ENCODE data around the gene APBB1IP. TPM values are rescaled to one million over a fixed set of nuclear protein-coding genes. Genes with fewer than 3 reads are reported as not detected.

Gene APBB1IP
- total RNA-seq, 4 donors from 2014 or later, result 0.34 to 3.0 (median 2.3) TPM

- 37 to 55% methylated on average over 3 of the region's 3 CpGs for WGBS, 2 donors
- TF ChIP-seq CTCF (IDR thresholded peaks at IDR 0.05), result no peak
- DNase-seq (ENCODE audit: low spot score in 2 of 2), result no peak
- intact Hi-C loops (cut with DNase I; ENCODE audit: low total_unique reads), result no loop called here
- H3K4me3 ChIP-seq (ENCODE audit: low read depth, poor library complexity, severe bottlenecking), result no peak overlapping the region
These were observed 68.6 kb downstream of the APBB1IP start for GRCh38 chr10:26506736-26507135.

- TF ChIP-seq POLR2A (IDR thresholded peaks at IDR 0.05), result no peak
- TF ChIP-seq CTCF (IDR thresholded peaks at IDR 0.05), result no peak
- no peak overlapping the region for H3K4me3 ChIP-seq (ENCODE audit: low read depth, poor library complexity, severe bottlenecking)
- intact Hi-C loops (cut with DNase I; ENCODE audit: low total_unique reads), result no loop called here
- no peak for DNase-seq (ENCODE audit: low spot score in 2 of 2)
These were observed 69.3 kb downstream of the APBB1IP start for GRCh38 chr10:26507441-26507840.

- no peak overlapping the region for H3K4me3 ChIP-seq (ENCODE audit: low read depth, poor library complexity, severe bottlenecking)
- intact Hi-C loops (cut with DNase I; ENCODE audit: low total_unique reads), result no loop called here
- DNase-seq (ENCODE audit: low spot score in 2 of 2), result no peak
- no peak for TF ChIP-seq CTCF (IDR thresholded peaks at IDR 0.05)
- TF ChIP-seq POLR2A (IDR thresholded peaks at IDR 0.05), result no peak
- WGBS, 2 donors, result 55 to 70% methylated on average over 4 of the region's 4 CpGs
These were observed 69.9 kb downstream of the APBB1IP start for GRCh38 chr10:26508016-26508415.

GRCh38 chr10:26509307-26509706, 71.2 kb downstream of the APBB1IP start:
- no peak for DNase-seq (ENCODE audit: low spot score in 2 of 2)
- no peak for TF ChIP-seq POLR2A (IDR thresholded peaks at IDR 0.05)
- TF ChIP-seq CTCF (IDR thresholded peaks at IDR 0.05), result no peak
- H3K4me3 ChIP-seq (ENCODE audit: low read depth, poor library complexity, severe bottlenecking), result no peak overlapping the region
- intact Hi-C loops (cut with DNase I; ENCODE audit: low total_unique reads), result no loop called here
- WGBS, 2 donors, result 93 to 95% methylated on average over 1 of the region's 1 CpG

GRCh38 chr10:26513101-26513500, 75.0 kb downstream of the APBB1IP start:
- WGBS, 2 donors, result 86 to 95% methylated on average over 1 of the region's 1 CpG
- no peak for DNase-seq (ENCODE audit: low spot score in 2 of 2)
- H3K4me3 ChIP-seq (ENCODE audit: low read depth, poor library complexity, severe bottlenecking), result no peak overlapping the region
- intact Hi-C loops (cut with DNase I; ENCODE audit: low total_unique reads), result no loop called here
- no peak for TF ChIP-seq POLR2A (IDR thresholded peaks at IDR 0.05)
- TF ChIP-seq CTCF (IDR thresholded peaks at IDR 0.05), result no peak

- no peak for DNase-seq (ENCODE audit: low spot score in 2 of 2)
- TF ChIP-seq POLR2A (IDR thresholded peaks at IDR 0.05) (no peak), CTCF (IDR thresholded peaks at IDR 0.05) (no peak)
- 46 to 49% methylated on average over 11 of the region's 11 CpGs for WGBS, 2 donors
- intact Hi-C loops (cut with DNase I; ENCODE audit: low total_unique reads), result no loop called here
- no peak overlapping the region for H3K4me3 ChIP-seq (ENCODE audit: low read depth, poor library complexity, severe bottlenecking)
These were observed 78.5 kb downstream of the APBB1IP start for GRCh38 chr10:26516540-26517101.

Measured in lower leg skin (tissue), 4 donors.